ENCODE measurements around the gene WEE2.

WEE2 gene

GRCh38 chr7:141697211-141697871 is 10.8 kb upstream of the WEE2 start:
- no peak for DNase-seq (ENCODE audit: low spot score)
- Histone ChIP-seq H3K36me3 (ENCODE audit: low read depth) (no peaks in the 10 kb centered on the region), H3K4me1 (ENCODE audit: insufficient read depth, poor library complexity, severe bottlenecking) (peaks cover 13% of the 10 kb centered on the region), H3K27ac (ENCODE audit: poor library complexity, severe bottlenecking) (no peak overlapping the region), H3K9me3 (ENCODE audit: severe bottlenecking) (no peaks in the 10 kb centered on the region), H3K27me3 (ENCODE audit: insufficient read depth, poor library complexity, severe bottlenecking) (no peaks in the 10 kb centered on the region), H3K4me3 (ENCODE audit: severe bottlenecking) (no peak overlapping the region)
- peak; percentile 58 for ATAC-seq (ENCODE audit: low read depth)
- no peak for TF ChIP-seq CTCF (IDR thresholded peaks at IDR 0.05; ENCODE audit: poor library complexity, severe bottlenecking)

DNA sequence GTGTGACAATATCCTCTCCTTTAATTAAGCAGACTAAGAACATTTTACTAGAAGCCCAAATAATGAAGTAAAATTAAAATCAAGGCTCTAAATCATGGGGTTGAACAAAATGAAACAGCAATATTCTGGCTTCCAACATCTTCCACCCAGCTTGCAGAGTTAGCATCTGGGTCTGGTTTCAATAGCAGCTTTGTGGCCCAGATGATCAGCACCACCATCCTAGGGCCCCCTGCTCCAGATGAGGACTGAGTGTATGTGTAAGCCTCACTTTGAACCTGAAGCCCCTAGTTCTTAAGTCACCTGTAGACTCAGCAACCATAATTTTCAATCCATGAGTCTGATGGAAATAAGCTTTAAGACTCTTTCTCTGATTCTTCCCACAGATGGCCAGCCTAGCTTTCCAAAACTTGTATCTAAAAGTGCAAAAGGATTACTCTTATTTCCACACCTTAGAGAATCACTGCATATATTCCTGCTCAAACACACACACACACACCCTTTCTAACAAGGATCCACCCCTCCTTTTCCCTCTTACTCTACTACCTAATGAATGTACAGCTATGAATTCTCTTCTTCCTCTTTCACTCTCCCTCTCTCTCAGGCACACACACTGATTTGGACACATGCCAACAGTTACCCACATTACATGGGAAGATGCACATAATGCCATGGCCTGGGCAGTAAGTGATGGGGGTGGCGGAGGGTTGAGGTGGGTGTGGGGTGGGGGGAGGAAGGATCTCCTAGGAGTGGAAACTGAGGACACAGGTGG is 9.7 kb upstream of the WEE2 start:
- H3K4me1 ChIP-seq (ENCODE audit: insufficient read depth, poor library complexity, severe bottlenecking) = peaks cover 13% of the 10 kb centered on the region
- no peak for TF ChIP-seq CTCF (IDR thresholded peaks at IDR 0.05; ENCODE audit: poor library complexity, severe bottlenecking)
- DNase-seq (ENCODE audit: low spot score) = no peak

GRCh38 chr7:141699860-141700259 is 8.3 kb upstream of the WEE2 start:
- no peak for ATAC-seq (ENCODE audit: low read depth)
- no peak overlapping the region for H3K27ac ChIP-seq (ENCODE audit: poor library complexity, severe bottlenecking)
- peaks cover 13% of the 10 kb centered on the region for H3K4me1 ChIP-seq (ENCODE audit: insufficient read depth, poor library complexity, severe bottlenecking)
- no peak overlapping the region for H3K4me3 ChIP-seq (ENCODE audit: severe bottlenecking)
- H3K27me3 ChIP-seq (ENCODE audit: insufficient read depth, poor library complexity, severe bottlenecking) = no peaks in the 10 kb centered on the region
- no peaks in the 10 kb centered on the region for H3K36me3 ChIP-seq (ENCODE audit: low read depth)
- no peak for DNase-seq (ENCODE audit: low spot score)
- no peak for TF ChIP-seq CTCF (IDR thresholded peaks at IDR 0.05; ENCODE audit: poor library complexity, severe bottlenecking)
- H3K9me3 ChIP-seq (ENCODE audit: severe bottlenecking) = no peaks in the 10 kb centered on the region

More for the DNA sequence above, 9.7 kb upstream of the WEE2 start:
- no peaks in the 10 kb centered on the region for H3K27me3 ChIP-seq (ENCODE audit: insufficient read depth, poor library complexity, severe bottlenecking)
- H3K27ac ChIP-seq (ENCODE audit: poor library complexity, severe bottlenecking) = no peak overlapping the region
- H3K36me3 ChIP-seq (ENCODE audit: low read depth) = no peaks in the 10 kb centered on the region
- H3K9me3 ChIP-seq (ENCODE audit: severe bottlenecking) = no peaks in the 10 kb centered on the region
- ATAC-seq (ENCODE audit: low read depth) = no peak
- H3K4me3 ChIP-seq (ENCODE audit: severe bottlenecking) = no peak overlapping the region

DNA sequence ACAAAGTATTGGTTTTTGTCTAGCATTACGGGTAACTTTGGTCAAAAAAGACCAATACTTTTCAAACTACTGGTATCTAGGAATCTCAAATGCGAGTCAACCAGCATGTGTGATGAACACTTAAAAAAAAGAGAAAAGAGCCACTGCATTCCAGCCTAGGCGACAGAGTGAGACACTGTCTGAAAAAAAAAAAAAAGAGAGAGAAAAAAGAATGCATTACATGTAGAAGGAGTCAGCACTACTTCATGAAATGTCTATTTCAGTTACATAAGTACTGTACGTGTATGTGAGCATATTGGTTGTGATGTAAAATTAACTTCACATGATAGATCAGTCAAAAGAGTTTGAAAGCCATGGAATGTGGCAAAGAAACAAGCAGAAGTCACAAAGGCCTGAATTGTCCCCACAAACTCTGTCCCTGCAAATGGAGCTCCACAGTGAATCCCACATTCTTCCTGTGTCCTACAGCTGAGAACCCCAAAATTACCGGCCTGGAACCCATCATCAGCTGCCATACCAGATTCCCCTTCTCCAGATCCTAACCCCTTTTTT is 7.8 kb upstream of the WEE2 start:
- no peaks in the 10 kb centered on the region for H3K36me3 ChIP-seq (ENCODE audit: low read depth)
- no peak overlapping the region for H3K27ac ChIP-seq (ENCODE audit: poor library complexity, severe bottlenecking)
- peak overlapping the region; percentile 15 for H3K4me3 ChIP-seq (ENCODE audit: severe bottlenecking)
- no peak for ATAC-seq (ENCODE audit: low read depth)
- no peak for TF ChIP-seq CTCF (IDR thresholded peaks at IDR 0.05; ENCODE audit: poor library complexity, severe bottlenecking)
- DNase-seq (ENCODE audit: low spot score) = no peak
- peaks cover 13% of the 10 kb centered on the region for H3K4me1 ChIP-seq (ENCODE audit: insufficient read depth, poor library complexity, severe bottlenecking)
- H3K27me3 ChIP-seq (ENCODE audit: insufficient read depth, poor library complexity, severe bottlenecking) = no peaks in the 10 kb centered on the region
- no peaks in the 10 kb centered on the region for H3K9me3 ChIP-seq (ENCODE audit: severe bottlenecking)
